ENCODE data around the gene ABCB9. TPM values are rescaled to one million over a fixed set of nuclear protein-coding genes. Genes with fewer than 3 reads are reported as not detected.

Gene ABCB9
- total RNA-seq, 1 experiment from 2014 or later = 6.3 TPM

- no peaks in the 10 kb centered on the region; the same call in 1 of the 2 replicates for H3K36me3 Mint-ChIP-seq
- peaks cover 9% of the 10 kb centered on the region; the same call in 1 of the 2 replicates for H3K4me1 Mint-ChIP-seq
- no peaks in the 10 kb centered on the region for H3K27me3 Mint-ChIP-seq (ENCODE audit: low read depth)
- POLR2A ChIA-PET = no interaction called here
- CTCF ChIA-PET = interaction anchor here (3.2 kb wide), 1 partner anchor 250 kb away, joined by 18 read pairs; no protein-coding TSS in a partner anchor
- DNase-seq (ENCODE audit: low spot score) (no peak), ATAC-seq (no peak)
- H3K4me3 Mint-ChIP-seq = no peak overlapping the region
- no peak overlapping the region for H3K27ac Mint-ChIP-seq
- no peaks in the 10 kb centered on the region for H3K9me3 Mint-ChIP-seq
- TF ChIP-seq MYBL2 (CRISPR knock-in tag; IDR thresholded peaks at IDR 0.05) = no peak
- no peak for TF ChIP-seq ARID4B (CRISPR knock-in tag; IDR thresholded peaks at IDR 0.05; ENCODE audit: borderline replicate concordance)
- no peak for TF ChIP-seq ZNF671 (CRISPR knock-in tag; IDR thresholded peaks at IDR 0.05)
- TF ChIP-seq ZNF532 (CRISPR knock-in tag; IDR thresholded peaks at IDR 0.05; ENCODE audit: borderline replicate concordance) = no peak
- no peak for TF ChIP-seq KAT7 (CRISPR knock-in tag; IDR thresholded peaks at IDR 0.05; ENCODE audit: borderline replicate concordance)
- no peak for TF ChIP-seq TEAD1 (CRISPR knock-in tag; IDR thresholded peaks at IDR 0.05)
- TF ChIP-seq ATF6 (CRISPR knock-in tag; IDR thresholded peaks at IDR 0.05) = no peak
- TF ChIP-seq MLX (CRISPR knock-in tag; IDR thresholded peaks at IDR 0.05) = no peak
- no peak for TF ChIP-seq OVOL2 (CRISPR knock-in tag; IDR thresholded peaks at IDR 0.05; ENCODE audit: borderline replicate concordance)
- TF ChIP-seq PRDM15 (CRISPR knock-in tag; IDR thresholded peaks at IDR 0.05) = no peak
- TF ChIP-seq SOX15 (CRISPR knock-in tag; IDR thresholded peaks at IDR 0.05) = no peak
- no peak for TF ChIP-seq ZNF416 (CRISPR knock-in tag; IDR thresholded peaks at IDR 0.05)
- no peak for TF ChIP-seq ELF4 (CRISPR knock-in tag; IDR thresholded peaks at IDR 0.05; ENCODE audit: low read depth)
- TF ChIP-seq CDX4 (CRISPR knock-in tag; IDR thresholded peaks at IDR 0.05; ENCODE audit: borderline replicate concordance) = no peak
- TF ChIP-seq IRF1 (CRISPR knock-in tag; IDR thresholded peaks at IDR 0.05) = no peak
- TF ChIP-seq TEAD4 (CRISPR knock-in tag; IDR thresholded peaks at IDR 0.05) = no peak
- no peak for TF ChIP-seq RELA (CRISPR knock-in tag; IDR thresholded peaks at IDR 0.05; ENCODE audit: borderline replicate concordance)
- TF ChIP-seq ZSCAN18 (CRISPR knock-in tag; IDR thresholded peaks at IDR 0.05) = no peak
Measured at GRCh38 chr12:122988036-122988435, 21.8 kb upstream of the ABCB9 start.
